Fibroblast of lung (primary cell): ENCODE data around the gene SH2D3C. TPM values are rescaled to one million over a fixed set of nuclear protein-coding genes. Genes with fewer than 3 reads are reported as not detected.

ENCODE experiments used
- DNase-seq, 2 donors: peaks; one replicate each; pipeline versions ENCODE4 v3.0.0 to v3.0.0-alpha.2; 2010; ENCODE audit warnings: low read depth in 2 of 2
- H2AFZ ChIP-seq: 2 replicates; pipeline ENCODE4 v1.5.1; 2012; ENCODE audit warnings: low read length, control low read depth, inconsistent platforms
- H3K27ac ChIP-seq: 2 replicates; pipeline ENCODE4 v1.5.1; 2011; ENCODE audit warnings: low read length, control low read depth; ENCODE audit not compliant: insufficient read depth
- H3K27me3 ChIP-seq: 2 replicates; pipeline ENCODE4 v1.5.1; 2011; ENCODE audit warnings: mild to moderate bottlenecking, low read length; ENCODE audit not compliant: control insufficient read depth, insufficient read depth
- H3K36me3 ChIP-seq: 2 replicates; pipeline ENCODE4 v1.5.1; 2011; ENCODE audit warnings: low read length; ENCODE audit not compliant: control insufficient read depth, insufficient read depth
- H3K4me1 ChIP-seq: 2 replicates; pipeline ENCODE4 v1.5.1; 2011; ENCODE audit warnings: low read length; ENCODE audit not compliant: control insufficient read depth, insufficient read depth; ENCODE audit errors: extremely low read depth
- H3K4me2 ChIP-seq: 2 replicates; pipeline ENCODE4 v1.5.1; 2011; ENCODE audit warnings: low read length, control low read depth; ENCODE audit not compliant: insufficient read depth; ENCODE audit errors: extremely low read depth
- H3K4me3 ChIP-seq, 4 experiments: fragments of 200-600 bp in 1 of 4; sonication (generic) in 1 of 4; replicated peaks in 1 of 4; 2 replicates each; pipeline ENCODE4 v1.5.1; 2011 to 2016; ENCODE audit warnings: low read length in 4 of 4, low read depth in 3 of 4, mild to moderate bottlenecking in 3 of 4, control low read depth in 2 of 4, inconsistent platforms in 1 of 4, mixed read lengths in 1 of 4; ENCODE audit not compliant: insufficient read depth in 1 of 4; ENCODE audit errors: control extremely low read depth in 1 of 4
- H3K79me2 ChIP-seq: 2 replicates; pipeline ENCODE4 v1.5.1; 2012; ENCODE audit warnings: mild to moderate bottlenecking, low read length, inconsistent platforms; ENCODE audit not compliant: control insufficient read depth, insufficient read depth
- H3K9ac ChIP-seq: 2 replicates; pipeline ENCODE4 v1.5.1; 2011; ENCODE audit warnings: mild to moderate bottlenecking, low read length, control low read depth; ENCODE audit not compliant: insufficient read depth
- H3K9me3 ChIP-seq: 2 replicates; pipeline ENCODE4 v1.5.1; 2012; ENCODE audit warnings: low read depth, low read length; ENCODE audit not compliant: control insufficient read depth, insufficient read depth
- H4K20me1 ChIP-seq: 2 replicates; pipeline ENCODE4 v1.5.1; 2011; ENCODE audit warnings: low read length; ENCODE audit not compliant: control insufficient read depth, insufficient read depth; ENCODE audit errors: extremely low read depth
- CTCF ChIP-seq, 2 donors: IDR thresholded peaks in 1 of 2; conservative IDR thresholded peaks in 1 of 2; 1 replicate in 1 of 2; 2 replicates in 1 of 2; pipeline ENCODE4 v1.5.1; 2011 to 2012; ENCODE audit warnings: low read length in 2 of 2, control low read depth in 1 of 2, inconsistent platforms in 1 of 2, low read depth in 1 of 2, mild to moderate bottlenecking in 1 of 2
- EZH2 ChIP-seq: IDR thresholded peaks from 2 replicates; pipeline ENCODE4 v1.5.1; 2012; ENCODE audit warnings: low read length, control low read depth, mild to moderate bottlenecking; ENCODE audit errors: missing control alignments
- polyA plus RNA-seq, 2 donors: library from polyadenylated mRNA; depleted of rRNA in 1 of 2; stranded (reverse) in 1 of 2; unstranded in 1 of 2; fragments of >200 nt; gene quantifications; 2 replicates each; pipeline ENCODE4 v1.2.1, GENCODE V29; 2011 to 2012; ENCODE audit warnings: missing spikeins in 1 of 2
- total RNA-seq: library from RNA; depleted of rRNA; stranded (reverse); fragments of >200 nt; gene quantifications from 2 replicates; pipeline ENCODE4 v1.2.1, GENCODE V29; 2014

Gene SH2D3C
- total and polyA plus RNA-seq, 2 donors (not counting 1 experiment from before 2014, with no cell fraction given), result 1.2 TPM; not detected in 1

- no peak overlapping the region for H3K4me3 ChIP-seq
- H2AFZ ChIP-seq, result no peak overlapping the region
- no peak for DNase-seq
- H3K36me3 ChIP-seq, result no peaks in the 10 kb centered on the region
- H3K27ac ChIP-seq, result no peak overlapping the region
- H3K79me2 ChIP-seq, result no peaks in the 10 kb centered on the region
- H3K4me2 ChIP-seq, result no peak overlapping the region
- peaks cover 7% of the 10 kb centered on the region for H3K27me3 ChIP-seq
- no peaks in the 10 kb centered on the region for H4K20me1 ChIP-seq
- no peaks in the 10 kb centered on the region for H3K4me1 ChIP-seq
- no peaks in the 10 kb centered on the region for H3K9me3 ChIP-seq
- no peak overlapping the region for H3K9ac ChIP-seq
- TF ChIP-seq EZH2 (no peak), CTCF (conservative IDR thresholded peaks at IDR 0.05 in 1 of 2, IDR thresholded peaks at IDR 0.05 in 1 of 2; ENCODE audit: low read depth in 1 of 2, low read length in 2 of 2) (no peak)
Observed at GRCh38 chr9:127776924-127777289, 1.6 kb downstream of the SH2D3C start.

GRCh38 chr9:127776195-127776923 is 2.1 kb downstream of the SH2D3C start:
- no peaks in the 10 kb centered on the region for H3K36me3 ChIP-seq
- DNase-seq, result no peak
- no peak overlapping the region for H3K27ac ChIP-seq
- no peak overlapping the region for H3K9ac ChIP-seq
- TF ChIP-seq CTCF (conservative IDR thresholded peaks at IDR 0.05 in 1 of 2, IDR thresholded peaks at IDR 0.05 in 1 of 2; ENCODE audit: low read depth in 1 of 2, low read length in 2 of 2), result no peak
- no peak for TF ChIP-seq EZH2
- H3K27me3 ChIP-seq, result peaks cover 7% of the 10 kb centered on the region
- no peak overlapping the region for H2AFZ ChIP-seq
- no peaks in the 10 kb centered on the region for H3K9me3 ChIP-seq
- H3K4me1 ChIP-seq, result no peaks in the 10 kb centered on the region
- no peak overlapping the region for H3K4me2 ChIP-seq
- H3K79me2 ChIP-seq, result no peaks in the 10 kb centered on the region
- H3K4me3 ChIP-seq, result no peak overlapping the region
- H4K20me1 ChIP-seq, result no peaks in the 10 kb centered on the region

GRCh38 chr9:127773981-127774380 is 4.5 kb downstream of the SH2D3C start:
- no peak for DNase-seq
- H3K27ac ChIP-seq, result no peak overlapping the region
- H3K79me2 ChIP-seq, result no peaks in the 10 kb centered on the region
- H3K4me1 ChIP-seq, result peaks cover 2% of the 10 kb centered on the region
- no peak overlapping the region for H3K4me2 ChIP-seq
- H4K20me1 ChIP-seq, result no peaks in the 10 kb centered on the region
- H3K9ac ChIP-seq, result no peak overlapping the region
- no peaks in the 10 kb centered on the region for H3K9me3 ChIP-seq
- no peak overlapping the region for H3K4me3 ChIP-seq
- H3K27me3 ChIP-seq, result peaks cover 7% of the 10 kb centered on the region
- TF ChIP-seq EZH2, result no peak
- no peak for TF ChIP-seq CTCF (conservative IDR thresholded peaks at IDR 0.05 in 1 of 2, IDR thresholded peaks at IDR 0.05 in 1 of 2; ENCODE audit: low read depth in 1 of 2, low read length in 2 of 2)
- H3K36me3 ChIP-seq, result no peaks in the 10 kb centered on the region
- no peak overlapping the region for H2AFZ ChIP-seq
